Stimulated activated CD8-positive, alpha-beta memory T cell treated with anti-CD3 and anti-CD28 coated beads, Interleukin-12 subunit alpha, Interleukin-12 subunit beta, amount 100 ng/mL, for 1 hour (primary cell): Measurements from ENCODE around the gene TMEM165.

ENCODE experiments used
- DNase-seq: peaks from one replicate; pipeline ENCODE4 v3.0.0-alpha.2; 2020; ENCODE audit warnings: low read depth

Gene TMEM165

GRCh38 chr4:55406545-55406944 lies 10.8 kb downstream of the TMEM165 start:
- no peak for DNase-seq

GRCh38 chr4:55407119-55407518 lies 11.4 kb downstream of the TMEM165 start:
- DNase-seq = no peak

- no peak for DNase-seq
Observed at GRCh38 chr4:55407764-55408163, 12.0 kb downstream of the TMEM165 start.

- DNase-seq = no peak
Observed at GRCh38 chr4:55409468-55410171, 13.9 kb downstream of the TMEM165 start.

- DNase-seq = no peak
Observed at GRCh38 chr4:55410431-55410830, 14.7 kb downstream of the TMEM165 start.

- DNase-seq = no peak
Observed at GRCh38 chr4:55411621-55412020, 15.9 kb downstream of the TMEM165 start.

- DNase-seq = no peak
Observed at GRCh38 chr4:55416176-55416575, 20.4 kb downstream of the TMEM165 start.

- no peak for DNase-seq
Observed at GRCh38 chr4:55424791-55425190, 29.0 kb downstream of the TMEM165 start.

- no peak for DNase-seq
Observed at GRCh38 chr4:55431710-55432336, 36.1 kb downstream of the TMEM165 start.

GRCh38 chr4:55435141-55435841 lies 39.5 kb downstream of the TMEM165 start:
- no peak for DNase-seq

- no peak for DNase-seq
Observed at GRCh38 chr4:55437356-55437796, 41.6 kb downstream of the TMEM165 start.

GRCh38 chr4:55437823-55438222 lies 42.1 kb downstream of the TMEM165 start:
- DNase-seq = no peak

GRCh38 chr4:55438314-55438713 lies 42.6 kb downstream of the TMEM165 start:
- DNase-seq = no peak

GRCh38 chr4:55439023-55439422 lies 43.3 kb downstream of the TMEM165 start:
- DNase-seq = no peak

- no peak for DNase-seq
Observed at GRCh38 chr4:55440786-55441185, 45.0 kb downstream of the TMEM165 start.

- no peak for DNase-seq
Observed at GRCh38 chr4:55442541-55442940, 46.8 kb downstream of the TMEM165 start.

GRCh38 chr4:55444827-55445226 lies 49.1 kb downstream of the TMEM165 start:
- no peak for DNase-seq

GRCh38 chr4:55445921-55446577 lies 50.3 kb downstream of the TMEM165 start:
- DNase-seq = no peak

GRCh38 chr4:55446578-55446922 lies 50.8 kb downstream of the TMEM165 start:
- no peak for DNase-seq

GRCh38 chr4:55447108-55447708 lies 51.5 kb downstream of the TMEM165 start:
- DNase-seq = no peak

- no peak for DNase-seq
Observed at GRCh38 chr4:55447831-55448230, 52.1 kb downstream of the TMEM165 start.

- no peak for DNase-seq
Observed at GRCh38 chr4:55450566-55450965, 54.8 kb downstream of the TMEM165 start.
